Erythroblast (primary cell): ENCODE data around the gene NRIP1.

Source experiments
- GATA1 ChIP-seq: IDR thresholded peaks from 2 replicates; pipeline ENCODE4 v1.6.1; 2011; ENCODE audit warnings: low read depth, mild to moderate bottlenecking, control low read depth, low read length, moderate library complexity
- POLR2A ChIP-seq: IDR thresholded peaks from 2 replicates; pipeline ENCODE4 v1.6.1; 2011; ENCODE audit warnings: mild to moderate bottlenecking, low read length

DNA sequence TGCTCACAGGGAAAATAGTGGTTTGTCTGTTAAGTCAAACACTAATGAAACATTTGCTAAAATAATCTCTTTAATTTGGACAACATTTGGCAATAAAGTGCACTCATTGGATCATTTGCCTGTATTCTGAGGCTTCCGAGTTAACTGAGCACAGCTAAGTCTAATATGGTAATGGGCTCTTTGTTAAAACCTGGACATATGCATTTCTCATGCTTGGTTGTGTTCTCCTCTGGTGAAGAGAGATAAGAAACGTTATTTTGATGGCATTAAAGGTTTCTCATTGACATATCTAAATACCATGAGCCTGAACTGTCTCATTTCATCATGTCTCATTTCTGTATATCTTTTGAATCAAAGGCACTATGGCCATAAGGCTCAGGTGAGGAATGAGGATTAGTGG, 13.4 kb upstream of the NRIP1 start:
- TF ChIP-seq POLR2A (no peak), GATA1 (no peak)
